ENCODE data around the gene SLC31A2.
"Not testable (repeated sequence)": the region's sequence is repeated elsewhere in the genome, so short reads cannot be mapped to it uniquely, and the experiment has no call there.

Gene SLC31A2

GRCh38 chr9:113150670-113151611 lies at the start of gene SLC31A2:
Gene SLC31A2, plus strand, starts transcription at chr9:113151007. Its CDS starts 68 bp downstream, at chr9:113151075.
- DNase-seq = peak; percentile 47 to 78

- not testable (repeated sequence) for DNase-seq
Observed at GRCh38 chr9:113105345-113105744, 45.5 kb upstream of the SLC31A2 start.

- not testable (repeated sequence) for DNase-seq
Observed at GRCh38 chr9:113111065-113111951, 39.5 kb upstream of the SLC31A2 start.

GRCh38 chr9:113112706-113113510 lies 37.9 kb upstream of the SLC31A2 start:
- not testable (repeated sequence) for DNase-seq

GRCh38 chr9:113118829-113119228 lies 32.0 kb upstream of the SLC31A2 start:
- not testable (repeated sequence) for DNase-seq

GRCh38 chr9:113125386-113126035 lies 25.3 kb upstream of the SLC31A2 start:
- DNase-seq = no peak

GRCh38 chr9:113129466-113129865 lies 21.3 kb upstream of the SLC31A2 start:
- no peak for DNase-seq

GRCh38 chr9:113129884-113130283 lies 20.9 kb upstream of the SLC31A2 start:
- DNase-seq = no peak

GRCh38 chr9:113131689-113132151 lies 19.1 kb upstream of the SLC31A2 start:
- no peak for DNase-seq

- DNase-seq = no peak
Observed at GRCh38 chr9:113137196-113138168, 13.3 kb upstream of the SLC31A2 start.

- DNase-seq = no peak
Observed at GRCh38 chr9:113138760-113139159, 12.0 kb upstream of the SLC31A2 start.

- DNase-seq = no peak
Observed at GRCh38 chr9:113139225-113139829, 11.5 kb upstream of the SLC31A2 start.

- no peak for DNase-seq
Observed at GRCh38 chr9:113139953-113140352, 10.9 kb upstream of the SLC31A2 start.

GRCh38 chr9:113140896-113141295 lies 9.9 kb upstream of the SLC31A2 start:
- DNase-seq = not testable (repeated sequence)

GRCh38 chr9:113143432-113144227 lies 7.2 kb upstream of the SLC31A2 start:
- no peak for DNase-seq

GRCh38 chr9:113148372-113148705 lies 2.5 kb upstream of the SLC31A2 start:
- DNase-seq = no peak

GRCh38 chr9:113148781-113149510 lies 1.9 kb upstream of the SLC31A2 start:
- DNase-seq = no peak

GRCh38 chr9:113149561-113149960 lies 1.2 kb upstream of the SLC31A2 start:
- DNase-seq = not testable (repeated sequence)
